H1 (cell line): ENCODE results near the gene MSANTD2. TPM values are rescaled to one million over a fixed set of nuclear protein-coding genes. Genes with fewer than 3 reads are reported as not detected.

Source experiments
- CBX8 ChIP-seq: fragments of 300-800, 300-1000 bp; sonication (generic); IDR thresholded peaks from 2 replicates; pipeline ENCODE4 v1.7.1; 2016; ENCODE audit warnings: low read depth, low read length, borderline replicate concordance
- SRF ChIP-seq: IDR thresholded peaks from 2 replicates; pipeline ENCODE4 v1.6.1; 2011; ENCODE audit warnings: mild to moderate bottlenecking, low read depth, low read length, moderate library complexity
- ZNF274 ChIP-seq: IDR thresholded peaks from 2 replicates; pipeline ENCODE4 v1.7.0; 2012; ENCODE audit warnings: low read length, borderline replicate concordance; ENCODE audit errors: extremely low read depth
- polyA plus RNA-seq, 7 experiments: library from polyadenylated mRNA; depleted of rRNA in 3 of 7; stranded (reverse) in 5 of 7; unstranded in 2 of 7; fragments of >200 nt in 5 of 7; fragments of 200-250 nt in 2 of 7; gene quantifications; 1 replicate in 5 of 7; 2 replicates in 1 of 7; 4 replicates in 1 of 7; pipeline versions ENCODE4 v1.2.1 to v1.2.3, GENCODE V29; 2011 to 2013; ENCODE audit warnings: missing spikeins in 2 of 7, mixed read lengths in 2 of 7
- total RNA-seq: library from RNA; stranded (reverse); fragmentation: NEBNext Ultra II Directional; extraction: Animal tissue kit (Norgen Biotek cat#: 25700); gene quantifications from 2 replicates; pipeline ENCODE4 v1.2.1, GENCODE V29; 2021
- TF ChIP-seq, protein P1 (sequence below): IDR thresholded peaks from 2 replicates; pipeline ENCODE4 v1.6.1; 2011; ENCODE audit warnings: low read depth, mild to moderate bottlenecking, low read length; ENCODE audit not compliant: insufficient read depth

MSANTD2 gene
- total and polyA plus RNA-seq, 2 of the 8 experiments (the other 6 are each of a cell fraction or from before 2014, with no cell fraction given) = 8.2 to 15.9 TPM

DNA sequence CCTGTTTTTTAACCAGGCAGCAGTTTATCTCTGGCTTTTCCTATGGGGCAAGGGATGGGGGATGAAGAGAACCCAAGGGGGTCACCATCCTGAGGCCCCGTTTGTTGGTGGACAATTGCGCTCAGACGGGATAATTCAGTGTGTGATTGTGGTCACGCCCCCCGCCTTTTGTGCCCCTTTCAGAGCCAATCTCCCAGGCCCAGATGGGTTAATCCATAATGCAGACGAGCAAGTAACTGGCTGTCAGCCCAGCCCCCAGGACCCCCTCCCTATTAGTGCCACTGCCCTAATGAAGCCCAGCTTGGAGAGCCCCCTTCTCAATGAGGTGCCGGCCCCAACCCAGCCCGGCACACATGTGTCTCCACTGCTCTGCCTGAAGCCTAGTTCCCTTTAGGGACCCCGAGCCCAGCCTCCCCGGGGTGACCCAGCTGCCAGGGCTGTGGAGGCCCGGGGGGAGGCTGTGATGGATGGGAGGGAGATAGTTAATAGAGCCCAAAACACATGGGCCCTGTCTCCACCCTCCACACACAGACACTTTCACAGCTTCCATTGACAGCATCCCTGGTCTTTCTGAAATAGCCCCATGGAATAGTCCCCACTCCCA lies 46.0 kb upstream of the MSANTD2 start (continued):
- TF ChIP-seq CBX8 (no peak), SRF (no peak), ZNF274 (no peak)
- TF ChIP-seq, protein P1, sequence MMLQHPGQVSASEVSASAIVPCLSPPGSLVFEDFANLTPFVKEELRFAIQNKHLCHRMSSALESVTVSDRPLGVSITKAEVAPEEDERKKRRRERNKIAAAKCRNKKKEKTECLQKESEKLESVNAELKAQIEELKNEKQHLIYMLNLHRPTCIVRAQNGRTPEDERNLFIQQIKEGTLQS = no peak
- TF ChIP-seq, all 59 proteins: peak for 2
